CD14-positive monocyte (primary cell): ENCODE measurements around the gene BORA. TPM values are rescaled to one million over a fixed set of nuclear protein-coding genes. Genes with fewer than 3 reads are reported as not detected.
"Not testable (repeated sequence)": the region's sequence is repeated elsewhere in the genome, so short reads cannot be mapped to it uniquely, and the experiment has no call there.

ENCODE experiments used
- DNase-seq, 3 donors: peaks; one replicate each; pipeline ENCODE4 v3.0.0-alpha.2; 2011 to 2022
- H2AFZ ChIP-seq: 2 replicates; pipeline ENCODE4 v1.6.0; 2012; ENCODE audit warnings: mild to moderate bottlenecking, low read depth, low read length, inconsistent platforms; ENCODE audit not compliant: insufficient read depth, poor library complexity, severe bottlenecking
- H3K27ac ChIP-seq, 2 donors: 1 replicate in 1 of 2; 2 replicates in 1 of 2; pipeline ENCODE4 v1.5.1; 2012 to 2013; ENCODE audit warnings: low read length in 2 of 2, control low read depth in 1 of 2, inconsistent platforms in 1 of 2, low read depth in 1 of 2, mild to moderate bottlenecking in 1 of 2
- H3K27me3 ChIP-seq, 2 donors: one replicate each; pipeline versions ENCODE4 v1.6.0 to v1.6.1; 2011 to 2013; ENCODE audit warnings: low read length in 2 of 2; ENCODE audit not compliant: control insufficient read depth in 2 of 2, insufficient read depth in 2 of 2
- H3K36me3 ChIP-seq, 2 donors: replicated peaks in 1 of 2; 1 replicate in 1 of 2; 2 replicates in 1 of 2; pipeline versions ENCODE4 v1.5.1 to v1.6.1; 2012 to 2013; ENCODE audit warnings: low read length in 2 of 2, control low read depth in 1 of 2, inconsistent platforms in 1 of 2, mild to moderate bottlenecking in 1 of 2; ENCODE audit not compliant: insufficient read depth in 2 of 2, control insufficient read depth in 1 of 2
- H3K4me1 ChIP-seq, 2 donors: 1 replicate in 1 of 2; 2 replicates in 1 of 2; pipeline versions ENCODE4 v1.5.1 to v1.6.1; 2012 to 2013; ENCODE audit warnings: low read length in 2 of 2, control low read depth in 1 of 2, inconsistent platforms in 1 of 2, mild to moderate bottlenecking in 1 of 2, moderate library complexity in 1 of 2; ENCODE audit not compliant: insufficient read depth in 2 of 2, control insufficient read depth in 1 of 2
- H3K4me2 ChIP-seq: replicated peaks from 2 replicates; pipeline ENCODE3; 2012; ENCODE audit warnings: low read length, moderate library complexity, mild to moderate bottlenecking; ENCODE audit not compliant: poor library complexity, severe bottlenecking; ENCODE audit errors: extremely low read depth
- H3K4me3 ChIP-seq, 3 experiments: fragments of 200-600 bp in 1 of 3; sonication (generic) in 1 of 3; replicated peaks in 1 of 3; 1 replicate in 2 of 3; 2 replicates in 1 of 3; pipeline ENCODE4 v1.5.1; 2011 to 2013; ENCODE audit warnings: low read length in 3 of 3, mild to moderate bottlenecking in 3 of 3, control low read depth in 2 of 3, low read depth in 2 of 3, inconsistent platforms in 1 of 3, moderate library complexity in 1 of 3
- H3K79me2 ChIP-seq: 2 replicates; pipeline ENCODE4 v1.6.0; 2012; ENCODE audit warnings: mild to moderate bottlenecking, control low read depth, inconsistent platforms, low read length, moderate library complexity; ENCODE audit not compliant: insufficient read depth
- H3K9ac ChIP-seq: 2 replicates; pipeline ENCODE4 v1.6.0; 2017; ENCODE audit warnings: low read length, mild to moderate bottlenecking; ENCODE audit not compliant: insufficient read depth, poor library complexity, severe bottlenecking
- H3K9me3 ChIP-seq, 2 donors: replicated peaks in 1 of 2; 1 replicate in 1 of 2; 2 replicates in 1 of 2; pipeline versions ENCODE4 v1.5.1 to v1.6.1; 2012 to 2013; ENCODE audit warnings: low read length in 2 of 2, control low read depth in 1 of 2; ENCODE audit not compliant: control insufficient read depth in 1 of 2, insufficient read depth in 1 of 2
- H4K20me1 ChIP-seq: 2 replicates; pipeline ENCODE4 v1.6.0; 2012; ENCODE audit warnings: mild to moderate bottlenecking, low read length, control low read depth, moderate library complexity; ENCODE audit not compliant: insufficient read depth
- H3K27ac Mint-ChIP-seq, 7 donors: one replicate each; pipeline ENCODE4 v1.8.0; 2020; ENCODE audit warnings: mild to moderate bottlenecking in 7 of 7, mixed read lengths in 7 of 7, moderate library complexity in 6 of 7, inconsistent platforms in 2 of 7
- H3K27me3 Mint-ChIP-seq, 3 donors: one replicate each; pipeline ENCODE4 v1.8.0; 2021 to 2022; ENCODE audit warnings: low read depth in 3 of 3, mild to moderate bottlenecking in 3 of 3, mixed read lengths in 3 of 3, moderate library complexity in 3 of 3, inconsistent platforms in 1 of 3
- H3K36me3 Mint-ChIP-seq, 2 donors: one replicate each; pipeline ENCODE4 v1.8.0; 2020; ENCODE audit warnings: mixed read lengths in 2 of 2, inconsistent platforms in 1 of 2, mild to moderate bottlenecking in 1 of 2
- H3K4me1 Mint-ChIP-seq: one replicate; pipeline ENCODE4 v1.8.0; 2020; ENCODE audit warnings: mild to moderate bottlenecking, mixed read lengths
- H3K4me3 Mint-ChIP-seq, 2 donors: one replicate each; pipeline ENCODE4 v1.8.0; 2020; ENCODE audit warnings: mild to moderate bottlenecking in 2 of 2, mixed read lengths in 2 of 2, moderate library complexity in 1 of 2
- H3K9me3 Mint-ChIP-seq, 7 donors: one replicate each; pipeline ENCODE4 v1.8.0; 2020 to 2022; ENCODE audit warnings: mixed read lengths in 7 of 7, mild to moderate bottlenecking in 6 of 7, moderate library complexity in 6 of 7, inconsistent platforms in 2 of 7
- WGBS: methylation state at CpG from one replicate; pipeline ENCODE4 v1.1.5; 2013; ENCODE audit warnings: missing lambda C conversion rate; ENCODE audit not compliant: insufficient coverage; 5-methylcytosine and 5-hydroxymethylcytosine counted together
- intact Hi-C, 2 donors: fragments of 100-400 bp; cut with micrococcal nuclease; formaldehyde crosslinking; loops; one replicate each; pipeline versions ENCODE4 v1.15.0 to v1.15.1; 2023
- polyA plus RNA-seq, 3 donors: library from polyadenylated mRNA; depleted of rRNA in 1 of 3; unstranded in 2 of 3; stranded (reverse) in 1 of 3; fragments of 300-500 nt in 2 of 3; fragments of >200 nt in 1 of 3; fragmentation: Illumina TruSeq in 2 of 3; gene quantifications; 1 replicate in 2 of 3; 2 replicates in 1 of 3; pipeline ENCODE4 v1.2.3, GENCODE V29; 2012 to 2021
- TF ChIP-seq, protein P1 (sequence below): fragments of 200-600 bp; IDR thresholded peaks from one replicate; pipeline ENCODE4 v1.8.0; 2022; ENCODE audit warnings: antibody characterized with exemption, mild to moderate bottlenecking

The BORA gene
- polyA plus RNA-seq, 3 donors, result 2.1 to 4.7 (median 2.9) TPM

GRCh38 chr13:72700509-72700908 is 27.2 kb upstream of the BORA start:
- H3K4me2 ChIP-seq, result no peak overlapping the region
- H3K36me3 Mint-ChIP-seq, result peaks cover 1 to 2% of the 10 kb centered on the region in 2 donors

GRCh38 chr13:72716776-72717175 is 10.9 kb upstream of the BORA start:
- Mint-ChIP-seq H3K4me1 (no peaks in the 10 kb centered on the region), H3K9me3 (peaks cover 0 to 8% (median 3%) of the 10 kb centered on the region in 7 donors), H3K27me3 (peaks cover 0 to 1% (median 0%) of the 10 kb centered on the region in 3 donors), H3K36me3 (peaks cover 68 to 81% of the 10 kb centered on the region in 2 donors), H3K27ac (no peak overlapping the region), H3K4me3 (no peak overlapping the region)
- Histone ChIP-seq H2AFZ (no peak overlapping the region), H3K9ac (no peak overlapping the region), H3K4me1 (no peaks in the 10 kb centered on the region), H3K4me3 (no peak overlapping the region), H3K27me3 (no peaks in the 10 kb centered on the region), H3K27ac (no peak overlapping the region), H3K4me2 (no peak overlapping the region), H3K9me3 (peaks cover 0 to 3% of the 10 kb centered on the region in 2 donors), H3K79me2 (peaks cover 95% of the 10 kb centered on the region), H3K36me3 (peaks cover 47 to 93% of the 10 kb centered on the region in 2 donors), H4K20me1 (peaks cover 5% of the 10 kb centered on the region)
- 100% methylated on average over 1 of the region's 3 CpGs for WGBS
- intact Hi-C loops, result no loop called here
- DNase-seq, result no peak
- TF ChIP-seq, protein P1, sequence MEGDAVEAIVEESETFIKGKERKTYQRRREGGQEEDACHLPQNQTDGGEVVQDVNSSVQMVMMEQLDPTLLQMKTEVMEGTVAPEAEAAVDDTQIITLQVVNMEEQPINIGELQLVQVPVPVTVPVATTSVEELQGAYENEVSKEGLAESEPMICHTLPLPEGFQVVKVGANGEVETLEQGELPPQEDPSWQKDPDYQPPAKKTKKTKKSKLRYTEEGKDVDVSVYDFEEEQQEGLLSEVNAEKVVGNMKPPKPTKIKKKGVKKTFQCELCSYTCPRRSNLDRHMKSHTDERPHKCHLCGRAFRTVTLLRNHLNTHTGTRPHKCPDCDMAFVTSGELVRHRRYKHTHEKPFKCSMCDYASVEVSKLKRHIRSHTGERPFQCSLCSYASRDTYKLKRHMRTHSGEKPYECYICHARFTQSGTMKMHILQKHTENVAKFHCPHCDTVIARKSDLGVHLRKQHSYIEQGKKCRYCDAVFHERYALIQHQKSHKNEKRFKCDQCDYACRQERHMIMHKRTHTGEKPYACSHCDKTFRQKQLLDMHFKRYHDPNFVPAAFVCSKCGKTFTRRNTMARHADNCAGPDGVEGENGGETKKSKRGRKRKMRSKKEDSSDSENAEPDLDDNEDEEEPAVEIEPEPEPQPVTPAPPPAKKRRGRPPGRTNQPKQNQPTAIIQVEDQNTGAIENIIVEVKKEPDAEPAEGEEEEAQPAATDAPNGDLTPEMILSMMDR, result no peak

More at GRCh38 chr13:72700509-72700908, 27.2 kb upstream of the BORA start:
- H4K20me1 ChIP-seq, result no peaks in the 10 kb centered on the region
- H2AFZ ChIP-seq, result no peak overlapping the region
- no peak overlapping the region for H3K27ac ChIP-seq
- no peaks in the 10 kb centered on the region for H3K36me3 ChIP-seq
- H3K9me3 ChIP-seq, result no peaks in the 10 kb centered on the region
- no peak for DNase-seq
- no CpG with 5 or more reads among the region's 1 CpG for WGBS
- peak overlapping the region in 2 of 7 donors; percentile 35 to 50 for H3K27ac Mint-ChIP-seq
- intact Hi-C loops, result no loop called here
- H3K4me1 Mint-ChIP-seq, result peaks cover 11% of the 10 kb centered on the region
- peaks cover 0 to 4% of the 10 kb centered on the region in 2 donors for H3K4me1 ChIP-seq
- H3K4me3 ChIP-seq, result no peak overlapping the region
- H3K27me3 ChIP-seq, result no peaks in the 10 kb centered on the region
- TF ChIP-seq, protein P1, result no peak
- peaks cover 0 to 2% (median 0%) of the 10 kb centered on the region in 3 donors for H3K27me3 Mint-ChIP-seq
- H3K4me3 Mint-ChIP-seq, result no peak overlapping the region
- no peak overlapping the region for H3K9ac ChIP-seq
- no peaks in the 10 kb centered on the region for H3K79me2 ChIP-seq
- peaks cover under 1 to 9% (median 1%) of the 10 kb centered on the region in 7 donors for H3K9me3 Mint-ChIP-seq

- H3K4me1 ChIP-seq, result peaks cover 19 to 39% of the 10 kb centered on the region in 2 donors
- peaks cover 6 to 23% of the 10 kb centered on the region in 2 donors for H3K36me3 Mint-ChIP-seq
- 93% methylated on average over 5 of the region's 15 CpGs for WGBS
- H3K4me3 ChIP-seq, result peak overlapping the region in 1 of 3 experiments; percentile 93
- H4K20me1 ChIP-seq, result peaks cover 11% of the 10 kb centered on the region
- H3K79me2 ChIP-seq, result peaks cover 95% of the 10 kb centered on the region
- H3K27ac Mint-ChIP-seq, result peak overlapping the region in 4 of 7 donors; percentile 17 to 78 (median 64)
- intact Hi-C loops, result loop anchor here in 1 of 2 donors (5.0 kb wide), 1 partner anchor 56 kb away; the partner anchor contains the start of genes DIS3 and PIBF1
- H3K27me3 Mint-ChIP-seq, DNase-seq, H3K9ac ChIP-seq, H2AFZ ChIP-seq, H3K9me3 ChIP-seq, H3K9me3 Mint-ChIP-seq, H3K27me3 ChIP-seq: not testable (repeated sequence)
- H3K36me3 ChIP-seq, result peaks cover 0 to 12% of the 10 kb centered on the region in 2 donors
- H3K4me3 Mint-ChIP-seq, result peak overlapping the region; percentile 18 to 97
- H3K4me1 Mint-ChIP-seq, result peaks cover 31% of the 10 kb centered on the region
- peak overlapping the region in 1 of 2 donors; percentile 78 for H3K27ac ChIP-seq
- peak overlapping the region; percentile 94 for H3K4me2 ChIP-seq
Observed at GRCh38 chr13:72726185-72726584, 1.5 kb upstream of the BORA start.
